Stimulated activated CD4-positive, alpha-beta T cell treated with anti-CD3 and anti-CD28 coated beads, TNF-alpha, amount 100 ng/mL, for 24 hours (primary cell): ENCODE measurements around the gene FKBP10.
"Not testable (repeated sequence)": the region's sequence is repeated elsewhere in the genome, so short reads cannot be mapped to it uniquely, and the experiment has no call there.

Source experiments
- DNase-seq, 3 experiments: peaks; one replicate each; pipeline ENCODE4 v3.0.0-alpha.2; 2020; ENCODE audit warnings: low read depth in 3 of 3

Gene FKBP10, protein sequence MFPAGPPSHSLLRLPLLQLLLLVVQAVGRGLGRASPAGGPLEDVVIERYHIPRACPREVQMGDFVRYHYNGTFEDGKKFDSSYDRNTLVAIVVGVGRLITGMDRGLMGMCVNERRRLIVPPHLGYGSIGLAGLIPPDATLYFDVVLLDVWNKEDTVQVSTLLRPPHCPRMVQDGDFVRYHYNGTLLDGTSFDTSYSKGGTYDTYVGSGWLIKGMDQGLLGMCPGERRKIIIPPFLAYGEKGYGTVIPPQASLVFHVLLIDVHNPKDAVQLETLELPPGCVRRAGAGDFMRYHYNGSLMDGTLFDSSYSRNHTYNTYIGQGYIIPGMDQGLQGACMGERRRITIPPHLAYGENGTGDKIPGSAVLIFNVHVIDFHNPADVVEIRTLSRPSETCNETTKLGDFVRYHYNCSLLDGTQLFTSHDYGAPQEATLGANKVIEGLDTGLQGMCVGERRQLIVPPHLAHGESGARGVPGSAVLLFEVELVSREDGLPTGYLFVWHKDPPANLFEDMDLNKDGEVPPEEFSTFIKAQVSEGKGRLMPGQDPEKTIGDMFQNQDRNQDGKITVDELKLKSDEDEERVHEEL

DNA sequence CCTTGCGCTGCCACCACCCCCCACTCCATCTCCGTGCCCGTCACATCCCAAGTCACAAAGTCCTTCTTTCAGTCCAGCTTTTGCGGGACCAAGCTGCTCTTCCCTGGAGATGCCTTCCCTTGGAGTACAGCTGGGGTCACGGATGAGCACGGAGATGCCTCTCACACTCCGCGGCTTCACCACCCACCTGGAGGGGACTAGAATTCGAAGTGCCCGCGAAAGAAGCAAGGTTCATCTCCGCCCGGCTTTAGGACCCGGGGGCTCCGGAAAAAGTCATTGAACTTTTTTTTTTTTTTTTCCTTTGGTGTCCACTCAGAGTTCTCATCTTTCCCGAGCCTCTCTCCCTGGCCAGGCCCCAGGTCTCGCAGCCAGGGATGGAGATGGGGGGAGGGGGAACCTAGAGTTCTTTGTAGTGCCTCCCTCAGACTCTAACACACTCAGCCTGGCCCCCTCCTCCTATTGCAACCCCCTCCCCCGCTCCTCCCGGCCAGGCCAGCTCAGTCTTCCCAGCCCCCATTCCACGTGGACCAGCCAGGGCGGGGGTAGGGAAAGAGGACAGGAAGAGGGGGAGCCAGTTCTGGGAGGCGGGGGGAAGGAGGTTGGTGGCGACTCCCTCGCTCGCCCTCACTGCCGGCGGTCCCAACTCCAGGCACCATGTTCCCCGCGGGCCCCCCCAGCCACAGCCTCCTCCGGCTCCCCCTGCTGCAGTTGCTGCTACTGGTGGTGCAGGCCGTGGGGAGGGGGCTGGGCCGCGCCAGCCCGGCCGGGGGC is at the start of gene FKBP10:
FKBP10 (plus strand) TSS at position 624 of the 771 bp plus-strand sequence; CDS start at position 655, 31 bp downstream.
- peak in 1 of 3 experiments; percentile 26 for DNase-seq

DNA sequence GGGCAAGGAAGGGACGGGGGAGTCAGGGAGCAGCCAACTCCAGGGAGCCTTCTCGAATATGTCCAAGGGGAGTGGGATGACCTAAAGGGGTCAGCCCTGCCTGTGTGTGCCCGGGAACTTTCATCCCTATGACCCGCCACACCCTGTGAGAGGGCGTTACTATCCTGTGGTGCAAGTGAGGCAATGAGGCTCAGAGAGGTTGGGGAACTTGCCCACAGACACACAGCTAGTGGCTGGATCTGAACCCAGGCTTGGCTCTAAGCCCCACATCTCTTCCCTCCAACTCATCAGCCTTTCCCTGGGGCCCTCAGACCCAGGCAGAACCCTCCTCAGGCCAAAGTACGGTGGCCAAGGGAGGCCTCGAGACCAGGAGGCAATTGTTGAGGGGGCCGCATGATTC is 49.5 kb upstream of the FKBP10 start:
- no peak for DNase-seq

DNA sequence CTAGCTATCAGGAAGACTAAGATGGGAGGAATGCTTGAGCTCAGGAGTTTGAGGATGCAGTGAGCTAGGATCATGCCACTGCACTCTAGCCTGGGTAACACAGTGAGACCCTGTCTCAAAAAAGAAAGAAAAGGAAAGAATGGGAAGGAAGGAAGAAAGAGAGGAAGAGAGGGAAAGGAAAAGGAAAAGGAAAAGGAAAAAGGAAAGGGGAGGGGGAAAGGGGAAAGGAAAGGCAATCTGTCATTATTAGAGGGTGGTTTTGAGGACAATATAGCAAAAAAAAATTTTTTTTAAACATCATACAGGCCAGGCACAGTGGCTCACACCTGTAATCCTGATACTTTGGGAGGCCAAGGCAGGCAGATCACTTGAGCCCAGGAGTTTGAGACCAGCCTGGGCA is 46.7 kb upstream of the FKBP10 start:
- no peak for DNase-seq

DNA sequence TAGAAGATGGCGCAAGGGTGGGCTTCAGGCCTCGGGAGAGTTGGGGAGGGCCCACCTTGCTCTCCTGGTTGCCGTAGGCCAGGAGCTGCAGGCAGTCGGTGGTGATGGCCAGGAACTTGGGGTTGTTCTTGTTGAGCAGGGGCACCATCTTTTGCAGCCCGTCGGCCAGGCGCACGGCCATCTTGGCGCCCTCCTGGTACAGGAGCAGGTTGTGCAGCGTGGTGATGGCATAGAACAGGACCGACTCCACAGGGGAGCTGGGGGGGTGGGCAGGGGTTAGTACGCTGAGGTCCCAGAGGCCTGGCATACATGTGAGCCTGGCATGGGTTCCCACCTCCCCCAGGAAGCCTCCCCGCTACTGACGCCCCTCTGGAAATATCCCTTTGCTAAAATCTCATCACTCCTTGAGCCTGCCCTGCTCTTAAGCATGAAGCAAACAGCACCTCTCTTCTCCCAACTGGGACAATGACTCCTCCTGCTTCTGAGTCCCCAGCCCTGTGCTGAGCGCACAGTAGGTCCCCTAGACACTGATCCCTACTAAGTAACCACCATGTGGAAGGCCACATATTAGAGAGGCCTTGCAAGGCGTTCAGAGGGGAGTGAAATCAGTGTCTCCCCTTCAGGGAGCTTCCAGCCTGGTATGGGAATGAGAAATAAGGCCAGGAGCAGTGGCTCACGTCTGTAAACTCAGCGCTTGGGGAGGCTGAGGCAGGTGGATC is 45.3 kb upstream of the FKBP10 start:
- DNase-seq, result no peak

DNA sequence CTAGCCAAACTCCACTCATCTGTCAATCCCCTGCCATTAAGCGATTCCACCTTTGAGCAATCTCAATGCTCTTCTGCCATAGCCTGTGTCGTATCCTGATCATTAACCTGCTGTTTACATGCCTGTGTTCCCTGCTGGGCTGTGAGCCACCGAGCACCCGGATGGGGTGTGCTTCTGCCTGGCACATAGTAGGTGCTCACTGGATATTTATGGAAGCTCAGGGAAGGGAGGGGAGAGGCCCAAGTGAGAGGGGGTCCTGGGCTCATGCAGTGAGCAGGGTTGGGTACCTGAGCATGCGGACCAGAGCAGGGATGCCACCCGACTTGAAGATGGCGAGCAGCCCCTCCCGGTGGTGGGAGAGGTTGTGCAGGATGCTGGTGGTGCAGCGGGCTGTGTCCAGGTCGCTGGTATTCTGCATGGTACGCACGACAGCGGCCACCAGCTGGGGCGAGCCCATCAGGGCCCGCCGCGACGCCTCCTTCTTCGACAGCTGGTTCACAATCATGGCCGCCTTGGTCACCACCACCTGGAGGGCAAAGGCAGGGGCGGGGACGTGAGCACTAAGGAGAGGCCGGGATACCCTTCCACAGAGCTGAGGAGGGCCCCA is 44.0 kb upstream of the FKBP10 start:
- DNase-seq, result no peak

DNA sequence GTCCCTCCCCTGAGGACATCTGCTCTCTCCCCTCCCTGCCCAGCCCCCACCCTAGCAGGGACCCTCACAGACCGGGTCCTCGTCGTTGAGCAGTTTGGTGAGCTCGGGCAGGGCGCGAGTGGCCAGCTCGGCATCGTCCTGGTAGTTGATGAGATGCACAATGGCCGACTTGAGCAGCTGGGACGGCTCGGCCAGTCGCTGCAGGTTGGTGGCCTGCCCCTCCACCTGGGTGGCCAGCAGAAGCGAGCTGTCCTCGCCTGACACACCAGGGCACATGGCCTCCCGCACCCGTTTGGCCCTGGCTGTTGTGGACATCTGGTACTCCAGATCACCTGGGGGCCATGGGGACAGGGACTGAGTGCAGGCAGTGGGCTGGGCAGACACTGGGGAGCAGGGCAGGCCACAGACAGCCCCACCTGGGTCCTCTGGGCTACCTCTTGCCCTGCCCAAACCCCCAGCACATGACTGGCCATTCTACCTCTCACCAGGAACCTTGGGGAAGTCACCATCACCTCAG is 43.4 kb upstream of the FKBP10 start:
- no peak for DNase-seq

DNA sequence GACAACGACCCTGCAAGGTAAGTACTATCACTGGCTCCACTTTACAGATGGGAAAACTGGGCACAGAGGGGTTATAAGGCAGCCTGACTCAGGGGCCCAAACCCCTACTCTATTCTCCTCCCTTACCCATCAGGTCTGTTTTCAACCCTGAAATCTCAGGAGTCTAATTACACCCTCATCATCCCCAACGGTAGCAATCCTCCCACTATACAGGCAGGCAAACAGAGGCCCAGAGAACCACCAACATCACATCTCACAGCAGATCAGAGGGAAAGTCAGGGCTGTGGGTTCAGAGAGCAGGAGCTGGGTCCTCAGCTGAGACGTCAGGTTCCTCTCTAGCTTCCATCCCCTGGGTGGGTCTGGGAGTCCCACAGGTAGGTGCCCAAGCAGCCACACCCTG is 42.8 kb upstream of the FKBP10 start:
- no peak for DNase-seq

DNA sequence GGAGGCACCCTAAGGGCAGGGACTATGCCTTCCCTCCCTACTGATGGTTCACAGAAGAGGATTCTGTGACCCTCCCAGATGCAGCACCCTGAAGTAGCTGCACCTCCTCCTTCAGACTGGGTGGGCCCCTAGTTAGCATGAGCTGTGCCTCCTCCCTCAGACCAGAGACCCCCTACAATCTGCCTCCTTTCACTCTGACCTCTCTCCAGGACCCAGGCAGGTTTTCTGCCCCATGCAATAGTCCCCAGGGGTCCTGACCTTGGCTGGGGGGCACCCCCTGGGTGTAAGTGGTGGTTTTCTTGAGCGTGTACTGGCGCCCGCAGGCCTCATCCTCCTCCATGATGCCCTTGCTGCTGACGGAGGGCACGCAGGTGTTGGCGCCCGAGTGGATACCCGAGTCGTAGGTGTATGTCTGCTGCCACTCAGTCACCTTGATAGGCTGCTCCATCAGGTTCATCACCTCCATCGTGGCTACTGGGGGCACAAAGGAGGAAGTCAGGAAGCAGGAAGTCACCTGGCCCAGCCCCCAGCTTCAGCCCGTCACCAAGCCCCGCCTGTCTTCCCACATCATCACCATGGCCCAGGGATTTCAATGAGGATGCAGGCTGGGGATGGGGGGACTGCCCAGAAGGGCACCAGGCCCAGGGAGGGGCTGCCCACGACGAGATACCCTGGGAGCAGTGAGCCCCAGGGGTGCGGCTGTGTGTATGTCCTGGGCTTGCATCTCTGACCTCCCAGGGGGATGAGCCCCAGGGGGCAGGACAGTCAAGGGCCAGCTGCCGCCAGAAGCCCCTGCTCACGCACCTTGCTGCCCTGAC is 41.2 kb upstream of the FKBP10 start:
- DNase-seq, result no peak

DNA sequence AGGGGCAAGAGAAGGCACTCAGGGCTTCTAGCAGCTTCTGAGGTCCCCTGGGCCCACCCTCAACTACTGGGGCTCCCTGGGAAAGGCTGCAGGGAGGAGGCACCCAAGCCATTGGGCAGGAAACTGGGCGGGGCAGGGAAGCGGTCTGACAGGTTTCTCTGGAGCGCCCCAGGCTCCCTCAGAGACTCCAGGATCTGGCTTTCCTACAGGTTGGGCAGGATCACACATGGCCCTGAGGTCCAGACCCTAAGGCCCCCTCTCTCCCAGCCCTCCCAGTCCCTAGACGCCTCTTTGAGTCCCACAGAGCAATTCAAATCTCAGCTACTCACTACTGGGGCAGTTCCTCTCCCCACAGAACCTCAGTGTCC is 40.6 kb upstream of the FKBP10 start:
- DNase-seq, result no peak

DNA sequence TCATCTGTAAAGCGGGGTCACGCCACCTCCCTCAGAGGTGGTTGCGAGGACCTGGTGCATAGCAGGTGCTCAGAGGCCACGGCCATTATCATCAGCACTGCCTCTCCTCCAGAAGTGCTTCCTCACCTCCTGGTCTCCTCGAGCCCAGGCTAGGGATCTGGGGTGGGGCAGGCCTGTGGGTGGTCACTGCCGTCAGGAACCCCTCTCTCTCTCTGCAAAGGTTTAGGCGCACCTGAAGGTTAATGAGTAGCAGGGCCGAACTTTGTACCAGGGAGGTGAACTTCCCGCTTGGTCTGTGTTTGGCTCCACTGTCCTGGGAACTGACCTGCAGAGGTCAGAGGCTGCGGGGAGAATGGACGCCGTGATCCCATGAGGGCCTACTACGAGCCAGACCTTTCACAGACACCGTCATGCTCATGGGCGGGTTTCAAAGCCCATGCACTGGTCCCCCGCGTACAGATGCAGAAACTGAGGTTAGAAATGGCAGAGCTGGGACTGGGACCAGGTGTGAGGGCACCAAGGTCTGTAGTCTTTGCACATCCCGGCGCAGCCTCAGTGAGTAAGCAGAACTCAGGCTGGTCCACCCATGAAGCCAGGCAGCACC is 40.1 kb upstream of the FKBP10 start:
- DNase-seq, result no peak

DNA sequence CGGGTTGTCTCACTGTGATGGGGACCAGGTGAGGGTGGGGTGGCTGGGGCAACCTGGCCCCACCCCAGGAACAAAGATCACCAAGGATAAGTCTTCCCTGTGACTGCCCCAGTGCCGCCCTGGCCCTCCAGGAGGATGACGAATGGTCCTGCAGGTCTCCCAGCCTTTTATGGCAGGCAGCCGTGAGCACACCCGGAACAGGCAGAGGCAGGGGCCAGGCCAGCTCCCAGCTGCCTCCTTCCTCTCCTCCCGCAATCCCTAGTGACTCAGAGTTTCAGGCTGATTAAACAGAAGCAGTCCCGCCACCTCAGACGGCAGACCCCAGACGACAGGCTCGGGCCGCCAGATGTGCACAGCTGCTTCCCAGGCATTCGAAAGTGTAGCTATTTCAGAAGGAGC is 39.6 kb upstream of the FKBP10 start:
- no peak for DNase-seq

DNA sequence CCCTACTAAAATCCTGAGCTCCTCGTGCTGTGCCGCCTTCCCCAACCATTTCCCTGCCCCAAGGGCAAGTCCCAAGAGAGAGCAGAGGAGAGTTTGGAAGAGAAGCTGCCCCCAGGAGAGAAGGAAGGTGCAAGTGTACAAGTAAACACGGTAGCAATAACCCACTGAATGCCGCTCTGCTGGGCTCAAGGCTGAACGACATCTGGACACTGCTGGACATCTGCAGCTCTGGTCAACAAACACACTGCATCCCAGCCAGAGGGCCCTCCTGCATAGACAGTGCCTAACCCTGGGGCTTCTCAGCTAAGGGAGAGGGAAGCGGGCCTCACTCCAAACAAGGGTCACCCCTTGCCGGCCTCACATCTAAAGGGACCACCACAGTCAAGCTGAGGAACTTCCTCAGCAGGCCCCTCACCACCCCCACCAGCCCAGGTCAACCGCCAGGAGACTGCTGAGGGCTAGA is 39.0 kb upstream of the FKBP10 start:
- DNase-seq, result no peak

DNA sequence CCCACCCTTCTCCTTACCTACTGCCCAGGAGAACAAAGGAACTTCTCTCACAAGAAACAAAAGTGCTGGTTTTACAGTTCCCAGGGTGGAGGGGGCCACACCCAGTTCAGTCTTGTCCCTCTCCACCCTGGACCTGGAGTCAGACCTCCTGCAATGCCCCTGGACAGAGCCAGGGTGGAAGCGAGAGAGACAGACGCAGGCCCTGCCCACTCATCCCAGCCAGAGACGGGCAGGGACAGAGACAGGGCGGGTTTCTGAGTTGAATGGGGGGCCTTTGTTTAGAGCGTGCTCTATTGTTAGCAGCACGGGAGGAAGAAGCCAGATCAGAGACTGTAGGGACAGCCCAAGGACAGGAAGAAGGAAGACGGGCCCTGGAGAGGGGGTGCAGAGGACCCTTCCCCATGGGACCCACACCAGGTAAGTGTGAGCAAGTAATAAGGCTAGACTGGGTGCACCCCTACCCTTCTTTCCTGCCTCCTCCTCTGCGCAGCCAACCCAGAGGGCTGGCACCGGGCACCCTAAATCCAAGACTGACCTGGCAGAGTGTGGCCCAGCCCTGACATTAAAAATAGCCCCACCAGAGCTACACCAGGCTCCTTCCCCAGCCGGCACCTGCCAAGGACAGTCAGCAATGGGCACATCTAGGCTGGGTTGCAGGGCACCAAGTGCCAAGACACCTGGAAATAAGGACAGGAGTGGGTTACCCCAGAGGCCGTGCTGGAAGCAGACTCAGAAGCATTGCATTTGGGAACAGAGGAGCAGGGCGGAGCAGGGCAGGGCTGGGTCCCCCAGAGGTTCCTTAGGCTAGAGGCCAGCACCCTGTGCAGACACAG is 37.2 kb upstream of the FKBP10 start:
- no peak for DNase-seq

DNA sequence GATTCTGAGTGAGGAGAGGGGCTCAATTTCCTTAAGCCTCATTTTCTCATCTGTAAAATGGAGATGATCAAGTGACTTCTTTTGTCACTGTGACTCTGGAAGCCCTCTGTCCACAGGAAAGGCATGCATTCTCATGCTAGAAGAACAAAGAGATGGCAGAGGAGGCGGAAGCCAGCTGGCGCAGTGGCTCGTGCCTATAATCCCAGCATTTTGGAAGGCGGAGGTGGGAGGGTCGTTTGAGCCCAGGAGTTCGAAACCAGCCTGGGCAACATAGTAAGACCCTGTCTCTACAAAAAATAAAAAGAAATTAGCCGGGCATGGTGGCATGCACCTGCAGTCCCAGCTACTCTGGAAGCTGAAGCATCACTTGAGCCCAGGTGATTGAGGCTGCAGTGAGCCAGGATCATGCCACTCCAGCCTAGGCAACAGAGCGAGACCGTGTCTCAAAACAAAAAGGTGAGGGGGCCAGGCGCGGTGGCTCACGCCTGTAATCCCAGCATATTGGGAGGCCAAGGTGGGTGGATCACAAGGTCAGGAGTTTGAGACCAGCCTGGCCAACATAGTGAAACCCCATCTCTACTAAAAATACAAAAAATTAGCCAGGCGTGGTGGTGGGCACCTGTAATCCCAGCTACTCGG is 36.4 kb upstream of the FKBP10 start:
- not testable (repeated sequence) for DNase-seq

DNA sequence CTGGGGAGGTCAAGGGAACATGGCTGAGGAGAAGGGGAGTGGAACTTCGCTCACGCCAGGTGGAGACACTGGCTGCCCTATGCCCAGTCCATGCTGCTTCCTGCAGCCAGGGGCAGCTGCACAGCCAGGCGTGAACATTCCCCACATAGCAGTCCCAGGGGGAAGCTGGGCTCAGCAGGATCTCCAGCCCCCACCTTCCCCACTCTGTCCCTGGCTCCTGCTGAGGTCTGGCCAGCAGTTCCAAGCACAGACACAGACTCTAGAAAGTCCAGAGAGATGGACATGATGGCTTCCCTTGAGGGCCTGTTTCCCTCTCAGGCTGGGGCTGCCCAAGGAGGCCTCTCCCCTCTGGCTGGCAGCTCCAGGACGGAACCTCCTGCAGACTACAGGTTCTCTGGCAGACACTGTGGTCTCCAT is 35.6 kb upstream of the FKBP10 start:
- no peak for DNase-seq

DNA sequence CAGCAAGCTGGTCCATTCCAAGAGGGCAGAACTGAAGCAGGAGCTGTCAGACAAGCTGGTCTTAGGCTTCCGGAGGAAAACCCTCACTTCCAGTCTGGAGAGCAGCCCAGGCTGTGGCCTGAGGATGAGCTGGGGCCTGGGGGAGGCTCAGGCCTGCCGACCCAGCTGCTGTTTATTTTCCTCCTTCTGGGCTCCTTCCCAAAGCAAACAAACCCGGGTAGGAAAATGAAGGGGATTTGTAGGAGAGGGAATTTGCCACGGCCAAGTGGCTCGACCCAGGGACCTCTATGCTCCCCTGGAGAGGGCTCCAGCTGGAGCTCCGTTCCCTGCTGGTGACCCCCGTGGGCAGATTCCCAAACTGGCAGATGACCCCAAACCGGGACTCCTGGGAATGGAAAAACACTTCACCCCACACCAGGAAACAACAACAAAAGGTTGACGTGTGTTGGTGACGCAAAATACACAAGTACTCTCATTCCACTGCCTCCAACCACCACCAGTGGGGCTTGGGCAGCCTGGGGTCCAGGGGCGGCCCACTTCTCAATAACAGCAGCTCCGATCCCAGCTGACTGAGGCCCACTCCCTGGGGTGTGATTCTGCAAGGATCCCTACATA is 35.1 kb upstream of the FKBP10 start:
- no peak for DNase-seq

DNA sequence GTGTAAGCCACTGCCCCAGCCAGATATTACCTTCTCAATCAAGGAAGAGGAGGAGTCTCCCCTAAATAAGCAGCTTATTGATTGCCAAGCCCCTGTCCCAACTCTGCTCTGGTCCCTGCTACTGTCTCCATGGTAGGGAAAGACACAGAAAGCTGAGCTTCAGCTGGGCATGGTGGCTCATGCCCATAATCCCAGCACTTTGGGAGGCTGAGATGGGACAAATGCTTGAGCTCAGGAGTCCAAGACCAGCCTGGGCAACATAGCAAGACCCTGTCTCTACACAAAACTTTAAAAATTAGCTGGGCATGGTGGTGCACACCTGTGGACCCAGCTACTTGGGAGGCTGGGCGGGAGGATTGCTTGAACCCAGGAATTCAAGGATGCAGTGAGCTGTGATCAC is 32.9 kb upstream of the FKBP10 start:
- DNase-seq, result no peak

DNA sequence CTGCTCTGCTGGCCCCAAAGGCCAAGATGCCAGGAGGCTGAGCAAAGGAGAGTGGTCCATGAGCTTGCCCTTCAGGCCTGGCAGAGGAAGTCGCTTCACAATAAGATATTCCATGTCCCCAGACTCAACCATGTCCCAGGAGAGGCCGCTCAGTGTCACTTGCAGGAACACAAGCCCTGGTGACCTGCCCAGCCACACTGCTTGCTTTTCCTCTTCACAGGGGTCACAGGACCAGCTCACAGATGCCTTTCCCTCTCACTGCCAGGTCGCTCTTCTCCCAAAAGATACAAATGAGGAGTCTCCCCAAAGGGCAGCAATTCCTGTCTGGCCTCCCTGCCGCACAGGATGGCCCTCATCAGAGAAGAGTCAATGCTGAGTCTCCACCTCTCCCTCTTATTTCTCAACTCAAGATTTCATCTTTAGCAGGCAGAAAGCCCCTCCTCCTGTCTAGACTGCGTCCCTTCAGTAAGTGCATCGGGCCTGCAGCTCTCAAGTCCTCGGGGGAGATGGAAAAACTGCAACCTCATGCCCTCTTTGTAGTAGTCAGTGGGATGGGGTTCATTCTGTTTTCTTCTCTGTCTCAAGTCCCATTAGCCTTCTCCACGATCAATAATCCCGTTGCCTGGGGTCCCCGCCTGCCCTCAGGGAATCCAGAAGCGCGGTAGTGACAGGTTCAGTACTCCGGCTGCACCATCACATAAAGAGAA is 31.2 kb upstream of the FKBP10 start:
- DNase-seq, result no peak
